Left ventricle myocardium inferior (tissue), 1 donor: ENCODE measurements around the gene UPK2. TPM values are rescaled to one million over a fixed set of nuclear protein-coding genes. Genes with fewer than 3 reads are reported as not detected.

Source experiments
- DNase-seq: peaks from one replicate; pipeline ENCODE4 v3.0.0-alpha.2; 2020
- H3K27ac ChIP-seq: fragments of 200-600 bp; replicated peaks from 2 replicates; pipeline ENCODE4 v1.8.0; 2021
- H3K27me3 ChIP-seq: fragments of 200-600 bp; 2 replicates; pipeline ENCODE4 v1.8.0; 2021; ENCODE audit warnings: low read depth
- H3K36me3 ChIP-seq: fragments of 200-600 bp; 2 replicates; pipeline ENCODE4 v1.8.0; 2021
- H3K4me1 ChIP-seq: fragments of 200-600 bp; 2 replicates; pipeline ENCODE4 v1.8.0; 2021
- H3K4me3 ChIP-seq: fragments of 200-600 bp; 2 replicates; pipeline ENCODE4 v1.8.0; 2021; ENCODE audit warnings: mild to moderate bottlenecking, moderate library complexity
- H3K9me3 ChIP-seq: fragments of 200-600 bp; replicated peaks from 2 replicates; pipeline ENCODE4 v1.8.0; 2021
- CTCF ChIP-seq: fragments of 200-600 bp; IDR thresholded peaks from 2 replicates; pipeline ENCODE4 v1.8.0; 2021; ENCODE audit warnings: antibody characterized with exemption, mild to moderate bottlenecking, borderline replicate concordance
- intact Hi-C: fragments of 100-400 bp; cut with micrococcal nuclease; formaldehyde crosslinking; loops from one replicate; pipeline ENCODE4 v1.11.0; 2022
- microRNA-seq: library from miRNA; unstranded; fragments of <30 nt; microRNA quantifications from one replicate; pipeline ENCODE4 v1.2.0, GENCODE V29; 2020
- total RNA-seq: library from RNA; stranded (reverse); fragmentation: NEBNext Ultra II Directional; extraction: Animal tissue kit (Norgen Biotek cat#: 25700); gene quantifications from one replicate; pipeline ENCODE4 v1.2.1, GENCODE V29; 2021
- donor health status: DM: no; HTN: yes; CAD: no; lungs with severe emphysema.

Gene UPK2
- total RNA-seq, 1 donor from 2014 or later: not detected

- no peak overlapping the region for H3K4me3 ChIP-seq
- intact Hi-C loops: no loop called here
- H3K4me1 ChIP-seq: peaks cover 11% of the 10 kb centered on the region
- H3K27ac ChIP-seq: no peak overlapping the region
- no peaks in the 10 kb centered on the region for H3K27me3 ChIP-seq
- TF ChIP-seq CTCF: no peak
- H3K36me3 ChIP-seq: peaks cover 90% of the 10 kb centered on the region
- no peak for DNase-seq
- H3K9me3 ChIP-seq: no peaks in the 10 kb centered on the region
These were observed 50.6 kb downstream of the UPK2 start for GRCh38 chr11:119006656-119007055.

Small RNA genes within 50 kb of the gene (microRNA-seq; reads per million reads assigned to microRNA genes)
- not detected for gene MIR4492

Other genes starting within 250 kb of the UPK2 start
- 134 TPM for gene DDX6, start 165.1 kb upstream of the UPK2 start, total RNA-seq
- not detected for gene CXCR5, start 72.4 kb upstream of the UPK2 start, total RNA-seq
- 43.8 TPM for gene BCL9L, start 30.4 kb upstream of the UPK2 start, total RNA-seq
- not detected for gene FOXR1, start 15.5 kb downstream of the UPK2 start, total RNA-seq
- 9.7 TPM for gene CENATAC, start 41.8 kb downstream of the UPK2 start, total RNA-seq
- 767 TPM for gene RPS25, start 62.0 kb downstream of the UPK2 start, total RNA-seq
- 32.7 TPM for gene TRAPPC4, start 62.5 kb downstream of the UPK2 start, total RNA-seq
- 5.4 TPM for gene SLC37A4, start 74.6 kb downstream of the UPK2 start, total RNA-seq
- 71.8 TPM for gene HYOU1, start 100.9 kb downstream of the UPK2 start, total RNA-seq
- 22.0 TPM for gene VPS11, start 111.5 kb downstream of the UPK2 start, total RNA-seq
- gene HMBS, start 128.6 kb downstream of the UPK2 start, total RNA-seq: 25.2 TPM
- gene DPAGT1, start 145.6 kb downstream of the UPK2 start, total RNA-seq: 15.4 TPM
- 10.8 TPM for gene C2CD2L, start 151.0 kb downstream of the UPK2 start, total RNA-seq
- gene HINFP, start 165.3 kb downstream of the UPK2 start, total RNA-seq: 13.9 TPM
- gene ABCG4, start 192.8 kb downstream of the UPK2 start, total RNA-seq: 1.8 TPM
- 32.2 TPM for gene NLRX1, start 212.4 kb downstream of the UPK2 start, total RNA-seq
- gene NHERF4, start 229.2 kb downstream of the UPK2 start, total RNA-seq: not detected